ENCODE data around the gene LY86.
A peak's percentile ranks its signal among the peaks of the same experiment; 100 is the strongest.

Gene LY86

DNA sequence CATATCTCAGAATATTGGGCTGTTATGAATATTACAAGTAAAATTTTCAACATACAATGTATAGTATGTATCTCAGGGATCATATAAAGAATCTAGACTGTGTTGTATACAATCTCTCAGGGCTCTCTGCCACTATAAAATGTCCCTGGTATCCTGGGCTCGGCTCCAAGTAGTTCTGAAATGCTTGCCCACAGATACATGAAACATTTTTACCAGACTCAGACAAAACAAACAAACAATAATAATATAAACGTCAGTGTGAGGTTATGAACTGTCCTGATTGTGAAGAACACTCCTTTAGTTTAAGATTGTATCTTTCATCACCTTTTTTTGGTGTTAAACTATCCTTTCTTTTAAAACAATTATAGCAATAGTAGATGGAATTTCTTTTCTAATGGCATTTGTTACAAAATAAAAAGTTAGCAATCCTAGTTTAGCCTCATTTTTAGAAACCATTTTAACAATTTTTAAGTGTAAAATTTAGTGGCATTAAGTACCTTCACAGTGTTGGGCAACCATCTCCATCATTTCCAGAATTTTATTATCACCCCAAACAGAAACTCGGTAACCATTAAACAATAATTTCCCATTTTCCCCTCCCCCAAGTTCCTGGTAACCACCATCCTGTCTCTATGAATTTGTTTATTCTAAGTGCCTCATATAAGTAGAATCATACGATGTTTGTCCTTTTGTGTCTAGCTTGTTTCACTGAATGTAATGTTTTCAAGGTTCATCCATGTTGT lies 17.4 kb upstream of the LY86 start:
- no peak for DNase-seq

DNA sequence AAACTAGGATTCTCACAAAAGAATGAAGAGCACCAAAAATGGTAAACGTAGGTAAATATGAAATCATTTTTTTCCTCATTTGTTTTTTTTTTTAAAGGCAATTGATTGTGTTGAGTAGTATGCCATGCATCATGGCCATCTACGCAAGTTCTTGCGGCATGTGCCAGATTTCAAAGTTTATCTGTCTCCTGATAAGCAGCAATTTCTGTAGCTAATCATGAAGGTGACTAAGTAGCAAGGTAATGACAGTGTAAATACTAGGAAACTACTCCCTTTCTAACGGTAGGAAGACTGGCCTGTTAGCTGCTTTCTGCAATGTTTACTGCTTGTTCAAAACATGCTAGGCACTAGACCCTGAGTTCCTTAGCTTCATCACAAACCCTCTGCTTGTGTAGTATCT lies 13.4 kb upstream of the LY86 start:
- no peak for DNase-seq

DNA sequence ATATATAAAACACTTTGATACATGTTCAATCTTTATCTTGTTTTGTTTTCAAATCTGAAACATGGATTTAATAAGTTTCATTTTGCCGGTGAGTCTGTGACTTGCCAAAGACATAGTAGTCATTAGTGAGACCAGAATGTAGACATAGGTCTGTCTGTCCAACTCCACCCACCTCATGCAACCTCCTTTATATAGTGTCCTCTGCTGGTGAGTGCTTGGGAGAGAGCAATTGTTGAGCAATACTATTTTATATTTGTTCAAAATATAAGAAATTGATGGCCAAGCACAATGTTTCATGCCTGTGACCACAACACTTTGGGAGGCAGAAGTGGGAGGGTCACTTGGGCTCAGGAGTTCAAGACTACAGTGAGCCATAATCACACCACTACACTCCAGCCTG lies 10.8 kb upstream of the LY86 start:
- no peak for DNase-seq

DNA sequence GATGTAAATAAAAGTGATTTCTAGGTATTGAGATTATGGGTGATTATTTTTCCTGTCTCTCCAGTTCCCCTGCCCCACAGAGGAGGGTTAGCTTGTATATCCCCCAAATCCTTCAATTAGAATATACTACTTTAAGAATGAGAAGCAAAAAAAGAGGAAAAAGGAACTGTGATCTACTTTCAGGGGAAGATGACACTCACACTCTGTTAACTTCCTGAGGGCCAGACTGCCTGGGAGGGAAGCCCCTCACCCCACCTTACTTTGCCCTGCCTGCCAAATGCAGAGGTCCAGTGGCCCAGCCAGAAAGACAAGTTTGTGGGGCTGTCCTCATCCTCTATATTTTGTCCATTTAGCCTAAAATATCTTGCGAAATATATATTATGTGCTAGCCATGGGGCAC lies 9.2 kb upstream of the LY86 start:
- no peak for DNase-seq

- DNase-seq, result no peak
Observed at GRCh38 chr6:6580225-6580856, 8.2 kb upstream of the LY86 start.

GRCh38 chr6:6581054-6581453 lies 7.5 kb upstream of the LY86 start:
- DNase-seq, result peak in 1 of 2 donors; percentile 28

GRCh38 chr6:6582131-6582530 lies 6.4 kb upstream of the LY86 start:
- DNase-seq, result no peak

DNA sequence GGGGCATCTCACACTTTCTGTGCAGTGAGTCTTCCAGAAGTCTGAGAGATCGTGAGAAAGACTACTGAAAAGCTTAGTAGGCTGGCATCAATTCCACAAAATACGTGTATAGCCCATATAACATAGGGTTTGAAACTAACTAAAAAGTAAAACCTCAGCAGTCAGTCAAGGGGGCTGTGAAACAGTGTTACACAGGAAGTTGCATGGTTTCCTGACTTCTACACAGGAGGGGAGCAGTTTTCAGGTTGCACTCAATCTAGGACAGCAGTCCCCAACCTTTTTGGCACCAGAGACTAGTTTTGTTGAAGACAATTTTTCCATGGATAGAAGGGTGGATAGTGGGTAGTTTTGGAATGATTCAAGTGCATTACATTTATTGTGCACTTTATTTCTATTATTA lies 4.7 kb upstream of the LY86 start:
- no peak for DNase-seq

- DNase-seq, result no peak
Observed at GRCh38 chr6:6584310-6585002, 4.1 kb upstream of the LY86 start.

GRCh38 chr6:6585003-6585311 lies 3.6 kb upstream of the LY86 start:
- no peak for DNase-seq

DNA sequence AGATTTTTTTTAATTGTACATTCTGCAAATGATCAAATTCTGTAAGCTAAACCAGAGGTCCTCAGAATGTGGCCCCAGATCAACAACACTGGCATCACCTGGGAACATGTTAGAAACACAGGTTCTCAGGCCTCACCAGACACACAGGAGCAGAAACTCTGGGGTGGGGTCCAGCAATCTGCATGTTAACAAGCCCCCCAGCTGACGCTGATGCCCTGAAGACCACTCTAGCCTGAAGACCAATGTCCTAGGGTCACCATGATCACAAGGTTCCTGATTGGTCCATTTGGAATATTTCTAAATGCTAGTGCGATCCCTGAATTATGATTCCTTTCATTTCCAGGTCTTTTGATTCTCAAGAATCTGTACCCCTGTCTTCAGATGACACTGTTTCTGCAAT lies 2.4 kb upstream of the LY86 start:
- DNase-seq, result no peak

DNA sequence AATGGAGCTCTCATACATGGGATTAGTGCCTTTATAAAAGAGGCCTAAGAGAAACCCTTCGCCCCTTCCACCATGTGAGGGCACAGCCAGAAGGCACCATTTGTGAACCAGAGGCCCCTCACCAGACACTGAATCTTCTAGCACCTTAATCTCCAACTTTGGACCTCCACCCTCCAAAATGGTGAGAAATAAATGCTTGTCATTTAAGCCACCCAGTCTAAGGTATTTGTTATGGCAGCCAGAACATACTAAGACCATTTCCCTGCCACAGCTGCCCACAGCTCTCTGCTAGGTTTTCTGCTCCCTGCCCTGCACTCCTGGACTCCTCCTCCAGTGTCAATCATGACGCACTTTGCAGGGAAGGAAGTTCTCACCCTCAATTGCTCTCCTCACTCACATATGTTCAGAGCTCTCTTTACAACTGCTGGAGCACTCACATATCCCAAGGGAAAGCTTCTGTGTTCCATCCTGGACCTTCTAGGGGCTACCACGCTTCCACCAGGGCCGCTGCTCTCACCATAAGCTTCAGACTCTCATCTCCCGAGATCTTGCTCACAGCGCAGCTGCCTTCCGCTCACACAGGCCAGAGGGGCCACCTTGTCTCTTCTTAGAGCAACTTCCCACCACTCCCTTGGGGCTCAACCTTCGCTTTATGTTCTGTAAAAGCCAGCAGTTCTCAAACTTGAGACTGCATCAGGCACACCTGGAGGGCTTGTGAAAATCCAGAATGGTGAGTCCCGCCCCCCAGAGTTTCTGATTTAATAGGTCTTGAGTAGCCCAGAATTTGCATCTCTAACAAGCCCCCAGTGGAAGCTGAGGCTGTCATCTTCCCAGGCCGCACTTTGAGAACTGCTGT lies 1.6 kb upstream of the LY86 start:
- no peak for DNase-seq

DNA sequence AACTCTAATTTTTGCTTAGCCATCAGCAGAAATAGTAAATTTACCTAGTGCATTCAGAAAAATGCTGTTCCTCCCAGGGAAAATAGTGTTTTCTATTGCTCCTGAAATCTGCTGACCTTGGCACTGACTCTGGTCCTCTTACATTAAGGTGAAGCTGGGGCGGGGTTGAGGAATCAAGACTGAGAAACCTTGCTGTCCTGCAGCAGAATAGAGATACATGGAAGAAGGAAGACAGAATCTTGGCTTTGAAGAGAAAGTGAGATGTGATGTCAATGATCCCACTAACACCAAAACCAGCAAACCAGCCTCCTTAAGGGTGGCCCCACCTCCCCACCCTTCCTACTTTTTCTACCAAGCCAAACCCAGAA lies 840 bp upstream of the LY86 start:
- DNase-seq, result no peak

- DNase-seq, result no peak
Observed at GRCh38 chr6:6588924-6589709, 597 bp downstream of the LY86 start.

GRCh38 chr6:6590530-6590929 lies 2.0 kb downstream of the LY86 start:
- no peak for DNase-seq

GRCh38 chr6:6591778-6592465 lies 3.4 kb downstream of the LY86 start:
- no peak for DNase-seq

GRCh38 chr6:6592826-6593475 lies 4.4 kb downstream of the LY86 start:
- no peak for DNase-seq

DNA sequence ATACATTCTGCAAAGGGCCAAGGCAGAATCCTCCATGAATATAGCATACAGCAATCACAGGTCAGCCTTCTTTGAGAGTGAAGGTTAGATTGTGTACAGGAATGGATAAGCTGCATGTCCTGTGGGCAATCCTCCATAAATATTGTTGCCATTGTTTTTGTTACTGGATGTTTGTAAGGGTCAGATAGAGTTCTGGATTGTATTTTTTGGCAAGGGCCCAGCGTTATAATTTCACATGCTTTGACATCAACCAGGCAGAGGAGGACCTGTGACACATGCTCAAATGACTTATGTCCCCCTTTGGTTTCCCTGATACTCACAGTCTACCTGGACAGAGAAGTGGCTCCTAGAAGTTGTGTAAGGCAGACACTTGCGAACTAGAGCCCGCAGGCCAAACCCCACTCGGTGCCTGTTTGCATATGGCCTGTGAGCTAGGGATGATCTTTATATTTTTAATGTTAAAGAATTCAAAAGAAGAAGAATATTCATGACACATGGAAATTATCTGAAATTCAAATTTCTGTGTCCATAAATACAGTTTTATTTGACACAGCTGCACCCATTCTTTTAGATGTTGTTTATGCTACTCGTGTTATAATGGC lies 5.4 kb downstream of the LY86 start:
- no peak for DNase-seq

DNA sequence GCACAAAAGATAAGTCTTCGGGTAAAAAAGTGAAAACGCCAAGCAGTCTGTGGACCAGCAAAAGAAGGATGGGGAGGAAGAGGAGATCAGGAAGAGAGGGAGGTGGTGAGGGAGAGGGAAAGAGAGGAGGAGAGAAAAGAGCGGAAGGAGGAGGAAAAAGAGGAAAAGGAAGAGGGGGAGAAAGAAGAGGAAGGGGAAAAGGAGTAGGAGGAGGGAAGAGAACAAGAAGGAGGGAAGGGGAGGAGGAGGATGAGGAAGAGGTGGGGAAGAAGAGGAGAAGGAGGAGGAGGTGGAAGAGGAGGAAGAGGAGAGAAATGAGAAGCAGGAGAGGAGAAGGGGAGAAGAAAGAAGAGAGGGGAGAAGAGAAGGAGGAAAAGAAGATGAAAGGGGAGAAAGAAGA lies 6.5 kb downstream of the LY86 start:
- DNase-seq, result no peak

DNA sequence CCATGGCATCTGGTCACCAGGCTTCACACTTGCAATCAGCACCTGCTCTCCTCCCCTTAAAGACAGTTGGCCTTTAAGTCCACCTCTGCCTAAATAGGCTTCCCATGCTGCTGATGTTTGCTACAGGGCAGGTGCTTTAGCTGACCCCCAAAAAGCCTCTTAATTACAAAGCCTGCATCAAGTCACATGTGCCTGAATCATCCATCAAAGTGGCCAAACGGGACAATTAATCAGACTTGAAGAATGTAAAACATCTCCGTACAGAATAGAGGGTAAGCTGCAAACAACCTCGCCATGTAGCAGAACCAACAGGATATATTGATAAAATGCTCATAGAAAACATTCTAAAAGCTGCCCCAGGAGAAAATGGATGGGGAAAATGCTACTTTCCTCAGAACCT lies 7.4 kb downstream of the LY86 start:
- no peak for DNase-seq
